T1000 (cell line): ENCODE data around the gene TMEM250.

Experiments used
- DNase-seq: peaks from one replicate; lab custom pipeline; 2025; ENCODE audit warnings: mixed read lengths; lab: John Stamatoyannopoulos, UW

The TMEM250 gene

GRCh38 chr9:136082496-136083361, 35.9 kb downstream of the TMEM250 start:
- no peak for DNase-seq

- DNase-seq = no peak
These were observed 36.7 kb downstream of the TMEM250 start for GRCh38 chr9:136081826-136082495.

GRCh38 chr9:136081113-136081825, 37.4 kb downstream of the TMEM250 start:
- no peak for DNase-seq

GRCh38 chr9:136080716-136081112, 38.0 kb downstream of the TMEM250 start:
- no peak for DNase-seq

GRCh38 chr9:136079916-136080246, 38.8 kb downstream of the TMEM250 start:
- DNase-seq = no peak

- DNase-seq = no peak
These were observed 39.3 kb downstream of the TMEM250 start for GRCh38 chr9:136079211-136079915.

- no peak for DNase-seq
These were observed 40.1 kb downstream of the TMEM250 start for GRCh38 chr9:136078498-136079011.

GRCh38 chr9:136078024-136078423, 40.7 kb downstream of the TMEM250 start:
- DNase-seq = no peak

- no peak for DNase-seq
These were observed 41.2 kb downstream of the TMEM250 start for GRCh38 chr9:136077491-136077890.

- DNase-seq = no peak
These were observed 42.6 kb downstream of the TMEM250 start for GRCh38 chr9:136075881-136076678.

- DNase-seq = no peak
These were observed 43.4 kb downstream of the TMEM250 start for GRCh38 chr9:136075134-136075841.

GRCh38 chr9:136074706-136075105, 44.0 kb downstream of the TMEM250 start:
- DNase-seq = no peak
